Osteocyte (in vitro differentiated cells): ENCODE measurements around the gene MAP7. TPM values are rescaled to one million over a fixed set of nuclear protein-coding genes. Genes with fewer than 3 reads are reported as not detected.

ENCODE experiments used
- DNase-seq: peaks from one replicate; pipeline ENCODE4 v3.0.0; 2021; ENCODE audit warnings: mixed read lengths; ENCODE audit not compliant: unreplicated experiment; ENCODE audit errors: extremely low spot score
- H3K27ac Mint-ChIP-seq: one replicate; pipeline ENCODE4 v1.8.0; 2021; ENCODE audit warnings: mild to moderate bottlenecking, mixed read lengths; ENCODE audit not compliant: unreplicated experiment
- H3K27me3 Mint-ChIP-seq: one replicate; pipeline ENCODE4 v1.8.0; 2021; ENCODE audit warnings: mixed read lengths; ENCODE audit not compliant: unreplicated experiment
- H3K36me3 Mint-ChIP-seq: one replicate; pipeline ENCODE4 v1.8.0; 2021; ENCODE audit warnings: mixed read lengths; ENCODE audit not compliant: unreplicated experiment
- H3K4me1 Mint-ChIP-seq: one replicate; pipeline ENCODE4 v1.8.0; 2021; ENCODE audit warnings: mixed read lengths; ENCODE audit not compliant: unreplicated experiment
- H3K4me3 Mint-ChIP-seq: one replicate; pipeline ENCODE4 v1.8.0; 2021; ENCODE audit warnings: mild to moderate bottlenecking, moderate library complexity, mixed read lengths; ENCODE audit not compliant: unreplicated experiment
- H3K9me3 Mint-ChIP-seq: one replicate; pipeline ENCODE4 v1.8.0; 2021; ENCODE audit warnings: mixed read lengths; ENCODE audit not compliant: unreplicated experiment
- CTCF ChIP-seq: fragments of 200-600 bp; sonication (generic); IDR thresholded peaks from 2 replicates; pipeline ENCODE4 v1.5.0; 2021; ENCODE audit warnings: antibody characterized with exemption, mild to moderate bottlenecking, moderate library complexity
- total RNA-seq: library from RNA; stranded (reverse); gene quantifications from 2 replicates; pipeline ENCODE4 v1.2.1, GENCODE V29; 2021

Gene MAP7
- total RNA-seq, 1 donor from 2014 or later: 0.38 TPM

GRCh38 chr6:136510782-136511181, 39.4 kb downstream of the MAP7 start:
- no peak for TF ChIP-seq CTCF
- H3K4me1 Mint-ChIP-seq: no peaks in the 10 kb centered on the region
- H3K27me3 Mint-ChIP-seq: peaks cover 26% of the 10 kb centered on the region
- H3K36me3 Mint-ChIP-seq: no peaks in the 10 kb centered on the region
- no peak for DNase-seq
- H3K9me3 Mint-ChIP-seq: no peaks in the 10 kb centered on the region
- H3K27ac Mint-ChIP-seq: no peak overlapping the region
- H3K4me3 Mint-ChIP-seq: no peak overlapping the region

GRCh38 chr6:136510299-136510698, 39.9 kb downstream of the MAP7 start:
- no peak overlapping the region for H3K4me3 Mint-ChIP-seq
- H3K36me3 Mint-ChIP-seq: no peaks in the 10 kb centered on the region
- TF ChIP-seq CTCF: no peak
- H3K27me3 Mint-ChIP-seq: peaks cover 26% of the 10 kb centered on the region
- DNase-seq: no peak
- no peak overlapping the region for H3K27ac Mint-ChIP-seq
- no peaks in the 10 kb centered on the region for H3K9me3 Mint-ChIP-seq
- no peaks in the 10 kb centered on the region for H3K4me1 Mint-ChIP-seq

- H3K4me3 Mint-ChIP-seq: no peak overlapping the region
- peaks cover 26% of the 10 kb centered on the region for H3K27me3 Mint-ChIP-seq
- no peaks in the 10 kb centered on the region for H3K36me3 Mint-ChIP-seq
- H3K4me1 Mint-ChIP-seq: no peaks in the 10 kb centered on the region
- DNase-seq: no peak
- TF ChIP-seq CTCF: no peak
- H3K9me3 Mint-ChIP-seq: no peaks in the 10 kb centered on the region
- H3K27ac Mint-ChIP-seq: no peak overlapping the region
These were observed 41.4 kb downstream of the MAP7 start for GRCh38 chr6:136508725-136509392.

- Mint-ChIP-seq H3K27ac (no peak overlapping the region), H3K4me1 (no peaks in the 10 kb centered on the region), H3K36me3 (no peaks in the 10 kb centered on the region), H3K9me3 (no peaks in the 10 kb centered on the region), H3K4me3 (no peak overlapping the region), H3K27me3 (peaks cover 31% of the 10 kb centered on the region)
- TF ChIP-seq CTCF: no peak
- no peak for DNase-seq
These were observed 44.0 kb downstream of the MAP7 start for GRCh38 chr6:136506124-136506799.

GRCh38 chr6:136503303-136504029, 46.8 kb downstream of the MAP7 start:
- Mint-ChIP-seq H3K9me3 (no peaks in the 10 kb centered on the region), H3K27me3 (peaks cover 20% of the 10 kb centered on the region), H3K4me3 (no peak overlapping the region), H3K27ac (no peak overlapping the region), H3K4me1 (no peaks in the 10 kb centered on the region), H3K36me3 (no peaks in the 10 kb centered on the region)
- DNase-seq: no peak
- TF ChIP-seq CTCF: no peak
